Body of pancreas (tissue), 4 donors: ENCODE measurements around the gene ALPL.

Experiments
- POLR2A ChIP-seq, 3 donors: fragments of 450-650 bp; IDR thresholded peaks; one replicate each; pipeline ENCODE4 v1.6.1; 2016; ENCODE audit warnings: antibody characterized with exemption in 3 of 3, mild to moderate bottlenecking in 2 of 3
- TF ChIP-seq, protein P1 (sequence below), 7 experiments: fragments of 450-650 bp in 4 of 7; fragments of 200-600 bp in 3 of 7; sonication (generic) in 3 of 7; IDR thresholded peaks; one replicate each; pipeline ENCODE4 v1.5.1; 2016 to 2019; ENCODE audit warnings: antibody characterized with exemption in 7 of 7

DNA sequence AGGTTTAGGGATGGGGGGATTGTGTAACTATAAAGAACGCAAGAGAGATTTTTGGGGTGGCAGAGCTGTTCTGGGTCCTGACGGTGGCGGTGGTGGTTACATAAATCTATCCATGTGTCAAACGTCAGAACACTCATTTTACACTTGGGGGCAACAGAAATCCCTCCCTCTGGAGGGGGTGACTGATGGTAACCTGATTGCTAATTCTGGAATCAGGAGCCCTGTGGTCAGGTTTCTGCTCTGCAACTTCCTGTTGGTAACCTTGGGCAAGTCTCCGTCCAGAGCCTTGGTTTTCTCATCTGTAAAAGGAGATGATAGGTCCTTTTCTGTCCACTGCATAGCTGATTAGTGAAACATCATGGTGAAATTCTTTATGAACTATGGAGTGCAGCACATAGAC is 40.9 kb downstream of the ALPL start:
- TF ChIP-seq, protein P1, sequence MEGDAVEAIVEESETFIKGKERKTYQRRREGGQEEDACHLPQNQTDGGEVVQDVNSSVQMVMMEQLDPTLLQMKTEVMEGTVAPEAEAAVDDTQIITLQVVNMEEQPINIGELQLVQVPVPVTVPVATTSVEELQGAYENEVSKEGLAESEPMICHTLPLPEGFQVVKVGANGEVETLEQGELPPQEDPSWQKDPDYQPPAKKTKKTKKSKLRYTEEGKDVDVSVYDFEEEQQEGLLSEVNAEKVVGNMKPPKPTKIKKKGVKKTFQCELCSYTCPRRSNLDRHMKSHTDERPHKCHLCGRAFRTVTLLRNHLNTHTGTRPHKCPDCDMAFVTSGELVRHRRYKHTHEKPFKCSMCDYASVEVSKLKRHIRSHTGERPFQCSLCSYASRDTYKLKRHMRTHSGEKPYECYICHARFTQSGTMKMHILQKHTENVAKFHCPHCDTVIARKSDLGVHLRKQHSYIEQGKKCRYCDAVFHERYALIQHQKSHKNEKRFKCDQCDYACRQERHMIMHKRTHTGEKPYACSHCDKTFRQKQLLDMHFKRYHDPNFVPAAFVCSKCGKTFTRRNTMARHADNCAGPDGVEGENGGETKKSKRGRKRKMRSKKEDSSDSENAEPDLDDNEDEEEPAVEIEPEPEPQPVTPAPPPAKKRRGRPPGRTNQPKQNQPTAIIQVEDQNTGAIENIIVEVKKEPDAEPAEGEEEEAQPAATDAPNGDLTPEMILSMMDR (IDR thresholded peaks at IDR 0.05) = no peak
- TF ChIP-seq POLR2A (IDR thresholded peaks at IDR 0.05) = no peak
